AG04449 (cell line): ENCODE results near the gene TJP2.

Experiments
- CTCF ChIA-PET: fragments of 350-600 bp; formaldehyde crosslinking; extraction: SDS; loops from one replicate; lab custom pipeline; 2021; ENCODE audit warnings: antibody characterized with exemption; lab: Yijun Ruan, JAX
- POLR2A ChIA-PET: fragments of 400-600, 350-600 bp; formaldehyde crosslinking; extraction: SDS; loops from one replicate; lab custom pipeline; 2020; ENCODE audit warnings: antibody characterized with exemption, inconsistent platforms; lab: Yijun Ruan, JAX
- DNase-seq: peaks from one replicate; pipeline ENCODE4 v3.0.0-alpha.2; 2010; ENCODE audit warnings: low read depth, low spot score
- H3K4me3 ChIP-seq: 2 replicates; pipeline ENCODE4 v1.5.1; 2011; ENCODE audit warnings: low read depth, mild to moderate bottlenecking, control low read depth, low read length
- CTCF ChIP-seq: IDR thresholded peaks from one replicate; pipeline ENCODE4 v1.5.1; 2011; ENCODE audit warnings: mild to moderate bottlenecking, moderate library complexity, low read length, control low read depth, inconsistent platforms; ENCODE audit not compliant: insufficient read depth; ENCODE audit errors: missing control alignments

Gene TJP2

GRCh38 chr9:69136185-69136584 is 37.9 kb upstream of the TJP2 start:
- CTCF ChIA-PET, result interaction anchor here (0.7 to 2.2 kb wide), 3 partner anchors 13 to 57 kb away, joined by 3 to 6 read pairs (median 3); no protein-coding TSS in a partner anchor
- no peak overlapping the region for H3K4me3 ChIP-seq
- DNase-seq, result no peak
- TF ChIP-seq CTCF, result no peak
- POLR2A ChIA-PET, result no interaction called here

- no peak for TF ChIP-seq CTCF
- POLR2A ChIA-PET, result no interaction called here
- no peak for DNase-seq
- no peak overlapping the region for H3K4me3 ChIP-seq
- CTCF ChIA-PET, result interaction anchor here (0.7 to 2.2 kb wide), 3 partner anchors 12 to 57 kb away, joined by 3 to 6 read pairs (median 3); no protein-coding TSS in a partner anchor
Measured at GRCh38 chr9:69136779-69137178, 37.3 kb upstream of the TJP2 start.

- no peak overlapping the region for H3K4me3 ChIP-seq
- POLR2A ChIA-PET, result no interaction called here
- no peak for TF ChIP-seq CTCF
- no peak for DNase-seq
- CTCF ChIA-PET, result interaction anchor here (2.2 kb wide), 1 partner anchor 12 kb away, joined by 6 read pairs; no protein-coding TSS in a partner anchor
Measured at GRCh38 chr9:69137311-69137710, 36.8 kb upstream of the TJP2 start.

GRCh38 chr9:69139596-69139995 is 34.5 kb upstream of the TJP2 start:
- no peak overlapping the region for H3K4me3 ChIP-seq
- TF ChIP-seq CTCF, result no peak
- no peak for DNase-seq
- CTCF ChIA-PET, result interaction anchor here (0.6 to 2.0 kb wide), 5 partner anchors 8 to 53 kb away, joined by 3 to 8 read pairs (median 3); no protein-coding TSS in a partner anchor
- POLR2A ChIA-PET, result no interaction called here

GRCh38 chr9:69140123-69140735 is 33.8 kb upstream of the TJP2 start:
- no peak overlapping the region for H3K4me3 ChIP-seq
- DNase-seq, result no peak
- TF ChIP-seq CTCF, result no peak
- CTCF ChIA-PET, result interaction anchor here (0.8 to 2.0 kb wide), 3 partner anchors 9 to 20 kb away, joined by 3 to 8 read pairs (median 6); no protein-coding TSS in a partner anchor
- POLR2A ChIA-PET, result no interaction called here

GRCh38 chr9:69141851-69142250 is 32.2 kb upstream of the TJP2 start:
- CTCF ChIA-PET, result no interaction called here
- no peak for TF ChIP-seq CTCF

More at GRCh38 chr9:69141851-69142250, 32.2 kb upstream of the TJP2 start:
- POLR2A ChIA-PET, result no interaction called here
- DNase-seq, result no peak
- no peak overlapping the region for H3K4me3 ChIP-seq
